GM12875 (cell line): ENCODE results near the gene EMC6.
A peak's percentile ranks its signal among the peaks of the same experiment; 100 is the strongest.

Experiments
- H3K4me3 ChIP-seq: one replicate; pipeline ENCODE4 v1.5.1; 2011; ENCODE audit warnings: low read depth, low read length, control low read depth
- TF ChIP-seq, protein P1 (sequence below): IDR thresholded peaks from 2 replicates; pipeline ENCODE4 v1.5.1; 2011; ENCODE audit warnings: low read depth, mild to moderate bottlenecking, control low read depth, inconsistent platforms, low read length, moderate library complexity, borderline replicate concordance; ENCODE audit not compliant: insufficient read depth

EMC6 gene

GRCh38 chr17:3632287-3632686 lies 36.3 kb upstream of the EMC6 start:
- H3K4me3 ChIP-seq: no peak overlapping the region

GRCh38 chr17:3635474-3636153 lies 33.0 kb upstream of the EMC6 start:
- peak overlapping the region; percentile 81 for H3K4me3 ChIP-seq
- TF ChIP-seq, protein P1, sequence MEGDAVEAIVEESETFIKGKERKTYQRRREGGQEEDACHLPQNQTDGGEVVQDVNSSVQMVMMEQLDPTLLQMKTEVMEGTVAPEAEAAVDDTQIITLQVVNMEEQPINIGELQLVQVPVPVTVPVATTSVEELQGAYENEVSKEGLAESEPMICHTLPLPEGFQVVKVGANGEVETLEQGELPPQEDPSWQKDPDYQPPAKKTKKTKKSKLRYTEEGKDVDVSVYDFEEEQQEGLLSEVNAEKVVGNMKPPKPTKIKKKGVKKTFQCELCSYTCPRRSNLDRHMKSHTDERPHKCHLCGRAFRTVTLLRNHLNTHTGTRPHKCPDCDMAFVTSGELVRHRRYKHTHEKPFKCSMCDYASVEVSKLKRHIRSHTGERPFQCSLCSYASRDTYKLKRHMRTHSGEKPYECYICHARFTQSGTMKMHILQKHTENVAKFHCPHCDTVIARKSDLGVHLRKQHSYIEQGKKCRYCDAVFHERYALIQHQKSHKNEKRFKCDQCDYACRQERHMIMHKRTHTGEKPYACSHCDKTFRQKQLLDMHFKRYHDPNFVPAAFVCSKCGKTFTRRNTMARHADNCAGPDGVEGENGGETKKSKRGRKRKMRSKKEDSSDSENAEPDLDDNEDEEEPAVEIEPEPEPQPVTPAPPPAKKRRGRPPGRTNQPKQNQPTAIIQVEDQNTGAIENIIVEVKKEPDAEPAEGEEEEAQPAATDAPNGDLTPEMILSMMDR: no peak

More at GRCh38 chr17:3632287-3632686, 36.3 kb upstream of the EMC6 start:
- TF ChIP-seq, protein P1: no peak

DNA sequence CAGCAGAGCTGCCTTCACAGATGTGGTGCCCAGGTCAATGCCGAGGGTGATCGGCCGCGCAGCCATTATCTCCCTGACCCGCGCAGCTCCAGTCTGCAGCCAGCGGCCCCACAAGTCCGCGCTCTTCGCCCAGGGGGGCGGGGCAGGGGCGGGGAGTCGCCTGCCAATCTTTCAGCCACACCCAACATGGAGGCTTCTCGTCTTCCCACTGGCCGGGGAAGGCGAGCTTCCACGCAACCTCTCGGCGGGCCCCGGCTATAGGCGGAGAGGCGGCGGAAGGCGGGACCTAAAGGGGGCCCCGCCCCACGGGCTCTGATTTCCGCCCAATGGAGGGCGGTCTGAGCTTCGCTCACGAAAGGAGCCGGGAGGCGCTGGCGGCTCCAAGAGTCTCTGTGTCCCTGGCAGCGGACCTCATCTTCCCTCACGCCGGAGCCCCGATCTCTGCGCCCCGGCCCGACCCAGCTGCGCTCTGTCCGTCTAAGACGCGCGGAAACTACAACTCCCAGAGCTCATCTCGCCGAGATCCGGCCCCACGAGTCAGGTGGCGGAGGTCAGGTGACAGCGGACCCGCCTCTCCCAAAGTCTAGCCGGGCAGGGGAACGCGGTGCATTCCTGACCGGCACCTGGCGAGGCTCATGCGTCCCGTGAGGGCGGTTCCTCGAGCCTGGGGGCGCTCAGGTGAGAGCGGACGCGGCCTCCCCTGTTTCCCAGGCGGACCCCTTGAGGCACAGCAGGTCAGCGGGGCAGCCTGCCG lies 32.3 kb upstream of the EMC6 start, which contains the start of the genes CTNS and SHPK:
Gene CTNS (plus strand): TSS at position 607 of the 754 bp plus-strand sequence. CDS start 3,447 bp downstream, outside the sequence.
Gene SHPK (minus strand): TSS at position 97 of the 754 bp plus-strand sequence. CDS start 31 bp downstream, at position 66.
- TF ChIP-seq, protein P1: no peak
- peak within 1 kb of the TSS; percentile 81 for H3K4me3 ChIP-seq

GRCh38 chr17:3636908-3637373 lies 31.7 kb upstream of the EMC6 start:
- TF ChIP-seq, protein P1: no peak
- peak overlapping the region; percentile 81 for H3K4me3 ChIP-seq

DNA sequence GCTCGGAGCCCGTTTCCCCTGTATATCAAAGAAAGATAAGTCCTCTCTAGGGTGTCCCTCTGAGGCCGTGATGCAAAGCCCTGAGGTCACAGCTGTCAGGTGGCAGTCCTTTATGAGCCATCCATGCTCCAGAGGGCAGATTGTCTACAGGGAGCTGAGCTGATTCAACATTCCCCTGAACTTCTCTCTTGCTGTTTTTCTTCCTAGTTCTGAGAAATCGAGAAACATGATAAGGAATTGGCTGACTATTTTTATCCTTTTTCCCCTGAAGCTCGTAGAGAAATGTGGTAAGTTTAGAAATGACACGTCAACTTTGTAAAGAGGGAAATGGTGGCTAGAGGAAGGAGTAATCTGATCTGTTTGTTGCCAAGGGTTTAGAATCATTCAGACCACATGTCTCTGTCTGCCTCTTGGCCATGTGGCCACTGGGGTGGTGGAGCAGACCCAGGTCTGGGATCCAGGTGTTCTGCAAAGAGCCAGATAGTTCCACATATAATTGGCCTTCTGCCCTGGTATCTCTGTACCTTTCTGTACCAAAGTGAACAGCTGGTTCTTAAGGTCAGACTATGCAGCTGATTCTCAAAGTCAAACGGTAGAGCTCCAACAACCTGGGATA lies 28.5 kb upstream of the EMC6 start:
- TF ChIP-seq, protein P1: no peak
- H3K4me3 ChIP-seq: no peak overlapping the region

GRCh38 chr17:3641014-3641413 lies 27.6 kb upstream of the EMC6 start:
- H3K4me3 ChIP-seq: no peak overlapping the region
- TF ChIP-seq, protein P1: no peak
